ENCODE measurements around the gene PCDHGA7.
"Not testable (repeated sequence)": the region's sequence is repeated elsewhere in the genome, so short reads cannot be mapped to it uniquely, and the experiment has no call there.

The PCDHGA7 gene

GRCh38 chr5:141382469-141383294 lies at the start of gene PCDHGA7:
Gene PCDHGA7 (plus strand): TSS chr5:141382742. CDS start chr5:141382900, 158 bp downstream.
- DNase-seq, result no peak

- DNase-seq, result no peak
These were observed 43.8 kb upstream of the PCDHGA7 start, which contains the start of gene PCDHGA2 for GRCh38 chr5:141338538-141339306. Gene PCDHGA2 (plus strand): TSS chr5:141338760.

GRCh38 chr5:141340781-141341354 lies 41.7 kb upstream of the PCDHGA7 start:
- DNase-seq, result not testable (repeated sequence)

GRCh38 chr5:141342773-141343172 lies 39.8 kb upstream of the PCDHGA7 start:
- no peak for DNase-seq

GRCh38 chr5:141343242-141343952 lies 39.1 kb upstream of the PCDHGA7 start, which contains the start of gene PCDHGA3:
Gene PCDHGA3 (plus strand): TSS chr5:141343829. CDS start chr5:141344034, 205 bp downstream.
- no peak for DNase-seq

- no peak for DNase-seq
These were observed 38.5 kb upstream of the PCDHGA7 start for GRCh38 chr5:141343953-141344463.

- no peak for DNase-seq
These were observed 37.2 kb upstream of the PCDHGA7 start for GRCh38 chr5:141345327-141345726.

- DNase-seq, result not testable (repeated sequence)
These were observed 36.5 kb upstream of the PCDHGA7 start for GRCh38 chr5:141346017-141346416.

- DNase-seq, result peak; percentile 17
These were observed 32.5 kb upstream of the PCDHGA7 start, which contains the start of gene PCDHGB1 for GRCh38 chr5:141349917-141350619. Gene PCDHGB1 (plus strand): TSS chr5:141350099. CDS start chr5:141350261, 162 bp downstream.

GRCh38 chr5:141351591-141351990 lies 31.0 kb upstream of the PCDHGA7 start:
- no peak for DNase-seq

GRCh38 chr5:141354900-141355469 lies 27.6 kb upstream of the PCDHGA7 start, which contains the start of gene PCDHGA4:
Gene PCDHGA4 (plus strand): TSS chr5:141355021. CDS start chr5:141355108, 87 bp downstream.
- no peak for DNase-seq

GRCh38 chr5:141355641-141356040 lies 26.9 kb upstream of the PCDHGA7 start:
- DNase-seq, result no peak

- DNase-seq, result no peak
These were observed 26.4 kb upstream of the PCDHGA7 start for GRCh38 chr5:141356133-141356532.

GRCh38 chr5:141356950-141357349 lies 25.6 kb upstream of the PCDHGA7 start:
- DNase-seq, result no peak

GRCh38 chr5:141359790-141360426 lies 22.6 kb upstream of the PCDHGA7 start, which contains the start of gene PCDHGB2:
Gene PCDHGB2 (plus strand): TSS chr5:141359994. CDS start chr5:141360136, 142 bp downstream.
- no peak for DNase-seq

- no peak for DNase-seq
These were observed 21.9 kb upstream of the PCDHGA7 start for GRCh38 chr5:141360685-141361084.

GRCh38 chr5:141362719-141363118 lies 19.8 kb upstream of the PCDHGA7 start:
- no peak for DNase-seq

GRCh38 chr5:141363952-141364660 lies 18.4 kb upstream of the PCDHGA7 start, which contains the start of gene PCDHGA5:
Gene PCDHGA5 (plus strand): TSS chr5:141364162. CDS start chr5:141364331, 169 bp downstream.
- DNase-seq, result no peak

- DNase-seq, result no peak
These were observed 16.3 kb upstream of the PCDHGA7 start for GRCh38 chr5:141366016-141366896.
